ENCODE measurements around the gene ARID3C. TPM values are rescaled to one million over a fixed set of nuclear protein-coding genes. Genes with fewer than 3 reads are reported as not detected.

ARID3C gene
- polyA plus RNA-seq, 1 of the 3 experiments (the other 2 are of a cell fraction): 0.08 TPM

- ChIA-PET CTCF (interaction anchor here (1.0 to 9.8 kb wide), 6 partner anchors 16 to 207 kb away, joined by 3 to 507 read pairs (median 10); no protein-coding TSS in a partner anchor), POLR2A (interaction anchor here (0.5 to 1.8 kb wide), 2 partner anchors 9 to 239 kb away, joined by 3 to 10 read pairs; no protein-coding TSS in a partner anchor)
- DNase-seq: no peak
- H3K9me3 ChIP-seq: no peaks in the 10 kb centered on the region
- H3K79me2 ChIP-seq (ENCODE audit: insufficient read depth): no peaks in the 10 kb centered on the region
- H3K4me2 ChIP-seq: no peak overlapping the region
- no peak for TF ChIP-seq SIN3A (IDR thresholded peaks at IDR 0.05; ENCODE audit: borderline replicate concordance, low read depth, low read length)
- TF ChIP-seq FOXJ3 (CRISPR knock-in tag; IDR thresholded peaks at IDR 0.05): no peak
- no peak for TF ChIP-seq REST (IDR thresholded peaks at IDR 0.05; ENCODE audit: low read depth, low read length)
- TF ChIP-seq CTCF (IDR thresholded peaks at IDR 0.05): no peak
- no peak for TF ChIP-seq TAF1 (IDR thresholded peaks at IDR 0.05; ENCODE audit: borderline replicate concordance, low read depth, low read length)
- TF ChIP-seq YY1 (IDR thresholded peaks at IDR 0.05; ENCODE audit: low read depth): no peak
- no peak for TF ChIP-seq USF2 (IDR thresholded peaks at IDR 0.05; ENCODE audit: borderline replicate concordance, low read depth, low read length)
- no peak for TF ChIP-seq FOSL2 (IDR thresholded peaks at IDR 0.05; ENCODE audit: borderline replicate concordance, low read depth)
- TF ChIP-seq PBX3 (IDR thresholded peaks at IDR 0.05): no peak
- no peak for TF ChIP-seq CHD2 (IDR thresholded peaks at IDR 0.05; ENCODE audit: low read length, partially characterized antibody)
- TF ChIP-seq ZBTB33 (IDR thresholded peaks at IDR 0.05; ENCODE audit: borderline replicate concordance, low read depth): no peak
- no peak for TF ChIP-seq NRF1 (IDR thresholded peaks at IDR 0.05; ENCODE audit: low read depth, low read length)
- TF ChIP-seq MAX (IDR thresholded peaks at IDR 0.05; ENCODE audit: low read depth): no peak
- TF ChIP-seq TEAD4 (IDR thresholded peaks at IDR 0.05; ENCODE audit: borderline replicate concordance, insufficient read depth): no peak
- no peak for TF ChIP-seq NFIC (IDR thresholded peaks at IDR 0.05; ENCODE audit: borderline replicate concordance)
- H3K9me2 ChIP-seq: no peaks in the 10 kb centered on the region
- H3F3A ChIP-seq (replicated peaks; ENCODE audit: insufficient read depth): no peaks in the 10 kb centered on the region
- H3K4me1 ChIP-seq (ENCODE audit: control insufficient read depth in 1 of 2, insufficient read depth in 2 of 2, low read depth in 1 of 2, low read length in 1 of 2): peaks cover 0 to 68% of the 10 kb centered on the region in 2 experiments; a peak in 2 of 4 replicates
- no peak overlapping the region for H3K4me3 ChIP-seq (ENCODE audit: low read depth in 2 of 2, low read length in 1 of 2)
- H3K36me3 ChIP-seq (replicated peaks in 1 of 2; ENCODE audit: control insufficient read depth in 1 of 2, insufficient read depth in 2 of 2, low read length in 1 of 2): no peaks in the 10 kb centered on the region
- H2AFZ ChIP-seq (ENCODE audit: low read depth): no peak overlapping the region
- no peak overlapping the region for H3K9ac ChIP-seq
- no peak overlapping the region for H3K27ac ChIP-seq (ENCODE audit: low read depth in 2 of 2, low read length in 1 of 2)
- WGBS (ENCODE audit: low lambda C conversion rate): 38% methylated on average over 1 of the region's 2 CpGs
- peaks cover 50% of the 10 kb centered on the region for H3K27me3 ChIP-seq (ENCODE audit: insufficient read depth)
- H4K20me1 ChIP-seq (ENCODE audit: insufficient read depth): 0 out of 2 replicates have a peak, but pooled peaks cover 4% of the 10 kb centered on the region
Observed at GRCh38 chr9:34587271-34587670, 41.6 kb downstream of the ARID3C start.
